HepG2 (cell line): ENCODE results near the gene ZIM2. TPM values are rescaled to one million over a fixed set of nuclear protein-coding genes. Genes with fewer than 3 reads are reported as not detected.

Experiments used
- BHLHE40 ChIP-seq: IDR thresholded peaks from 2 replicates; pipeline ENCODE4 v1.6.1; 2011; ENCODE audit warnings: low read length, improper control_type of control experiment
- CREM ChIP-seq, 2 experiments: sonication (generic) in 1 of 2; formaldehyde crosslinking in 1 of 2; IDR thresholded peaks; 2 replicates each; pipeline versions ENCODE4 v1.4.0 to v1.6.1; 2016 to 2020; ENCODE audit warnings: antibody characterized with exemption in 1 of 2, mild to moderate bottlenecking in 1 of 2, missing genetic modification reagents in 1 of 2
- HNRNPH1 ChIP-seq: fragments of 200-400 bp; formaldehyde crosslinking; optimal IDR thresholded peaks from 2 replicates; pipeline ENCODE3; 2017; ENCODE audit warnings: mild to moderate bottlenecking, low read depth, low read length
- IKZF1 ChIP-seq: fragments of 450-650 bp; IDR thresholded peaks from 2 replicates; pipeline ENCODE4 v1.7.1; 2016
- MEIS2 ChIP-seq: sonication (generic); formaldehyde crosslinking; IDR thresholded peaks from 2 replicates; pipeline ENCODE4 v1.9.0; 2021; ENCODE audit warnings: mild to moderate bottlenecking, missing genetic modification reagents
- NFYB ChIP-seq: sonication (generic); formaldehyde crosslinking; IDR thresholded peaks from 2 replicates; pipeline ENCODE4 v1.4.0; 2020; ENCODE audit warnings: missing genetic modification reagents
- POLR2AphosphoS5 ChIP-seq: IDR thresholded peaks from 2 replicates; pipeline ENCODE4 v1.6.1; 2012; ENCODE audit warnings: low read depth, low read length
- RARA ChIP-seq: IDR thresholded peaks from 2 replicates; pipeline ENCODE4 v1.6.1; 2016; ENCODE audit warnings: missing genetic modification reagents, missing compliant biosample characterization
- SALL2 ChIP-seq: sonication (generic); formaldehyde crosslinking; IDR thresholded peaks from 2 replicates; pipeline ENCODE4 v1.8.1; 2023; ENCODE audit warnings: mild to moderate bottlenecking, missing genetic modification reagents, inconsistent platforms
- ZNF10 ChIP-seq: sonication (generic); formaldehyde crosslinking; IDR thresholded peaks from 2 replicates; pipeline ENCODE4 v1.4.0; 2020; ENCODE audit warnings: mild to moderate bottlenecking, low read depth, missing genetic modification reagents, borderline replicate concordance
- ZNF343 ChIP-seq: sonication (generic); formaldehyde crosslinking; IDR thresholded peaks from 2 replicates; pipeline ENCODE4 v1.4.0; 2020; ENCODE audit warnings: mild to moderate bottlenecking, missing genetic modification reagents
- ZNF7 ChIP-seq: IDR thresholded peaks from 2 replicates; pipeline ENCODE4 v1.6.1; 2016; ENCODE audit warnings: missing biosample characterization, missing genetic modification reagents
- polyA plus RNA-seq, 8 experiments: library from polyadenylated mRNA; depleted of rRNA in 3 of 8; stranded (reverse) in 7 of 8; unstranded in 1 of 8; fragments of >200 nt; fragmentation: Illumina TruSeq in 4 of 8; extraction: Trizol in 4 of 8; gene quantifications; 2 replicates each; pipeline versions ENCODE4 v1.2.1 to v1.2.3, GENCODE V29; 2011 to 2016; ENCODE audit warnings: low read depth in 4 of 8, missing spikeins in 1 of 8, mixed read lengths in 1 of 8; ENCODE audit not compliant: insufficient read depth in 1 of 8
- total RNA-seq, 5 experiments: library from RNA; depleted of rRNA; stranded (reverse); fragments of >200 nt; fragmentation: Illumina TruSeq; extraction: Trizol; gene quantifications; 2 replicates each; pipeline ENCODE4 v1.2.3, GENCODE V29; 2016; ENCODE audit warnings: low read depth in 1 of 5
- TF ChIP-seq, protein P1 (sequence below): sonication (generic); formaldehyde crosslinking; IDR thresholded peaks from 2 replicates; pipeline ENCODE4 v1.5.1; 2020; ENCODE audit warnings: missing genetic modification reagents, mild to moderate bottlenecking, borderline replicate concordance
- TF ChIP-seq, protein P2 (sequence below): IDR thresholded peaks from 2 replicates; pipeline ENCODE4 v1.6.1; 2012; ENCODE audit warnings: low read depth, low read length, improper control_type of control experiment
- TF ChIP-seq, protein P3 (sequence below), 2 experiments: sonication (generic) in 1 of 2; formaldehyde crosslinking in 1 of 2; IDR thresholded peaks; 2 replicates each; pipeline versions ENCODE4 v1.6.1 to v1.9.0; 2014 to 2022; ENCODE audit warnings: antibody characterized with exemption in 1 of 2, borderline replicate concordance in 1 of 2, inconsistent platforms in 1 of 2, low read depth in 1 of 2, missing genetic modification reagents in 1 of 2
- TF ChIP-seq, protein P4 (sequence below): sonication (generic); formaldehyde crosslinking; IDR thresholded peaks from 2 replicates; pipeline ENCODE4; 2020; ENCODE audit warnings: missing genetic modification reagents, mild to moderate bottlenecking, borderline replicate concordance

Gene ZIM2
- total and polyA plus RNA-seq, 2 of the 13 experiments (the other 11 are each of a cell fraction or from before 2014, with no cell fraction given), result 7.2 to 10.3 TPM

DNA sequence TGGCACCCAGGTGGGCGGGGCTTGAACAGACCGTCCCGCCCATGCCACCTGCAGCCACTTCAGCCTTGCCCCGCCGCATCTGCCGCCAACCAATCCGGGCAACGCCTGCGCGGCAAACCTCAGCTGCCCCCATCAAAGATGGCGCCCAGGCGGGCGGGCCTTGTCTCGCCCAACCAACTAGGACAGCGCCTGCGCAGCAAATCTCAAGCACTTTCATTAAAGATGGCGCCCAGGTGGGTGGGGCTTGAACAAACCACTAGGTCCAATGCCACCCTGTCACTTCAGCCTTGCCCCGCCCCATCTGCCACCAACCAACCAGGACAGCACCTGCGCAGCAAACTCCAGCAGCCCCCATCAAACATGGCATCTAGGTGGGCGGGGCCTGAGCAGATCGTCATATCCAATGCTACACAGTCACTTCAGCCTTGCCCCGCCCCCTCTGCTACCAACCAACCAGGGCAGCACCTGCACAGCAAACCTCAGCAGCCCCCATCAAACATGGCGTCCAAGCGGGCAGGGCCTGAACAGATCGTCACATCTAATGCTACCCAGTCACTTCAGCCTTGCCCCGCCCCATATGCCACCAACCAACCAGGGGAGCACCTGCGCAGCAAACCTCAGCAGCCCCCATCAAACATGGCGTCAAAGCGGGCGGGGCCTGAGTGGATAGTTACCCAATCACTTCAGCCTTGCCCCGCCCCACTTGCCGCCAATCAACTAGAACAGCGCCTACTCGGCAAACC, 1.4 kb downstream of the ZIM2 start (continued):
- TF ChIP-seq HNRNPH1 (peak; percentile 61), NFYB (CRISPR knock-in tag) (peak; percentile 77), POLR2AphosphoS5 (peak; percentile 56; the same call in 1 of the 2 replicates), MEIS2 (peak; percentile 25; the same call in 1 of the 2 replicates), BHLHE40 (no peak), SALL2 (CRISPR knock-in tag) (no peak), CREM (IDR thresholded peaks at IDR 0.05) (peak; percentile 54; the same call in 1 of the 2 replicates), CREM (CRISPR knock-in tag; IDR thresholded peaks at IDR 0.05) (no peak), ZNF7 (no peak), ZNF10 (no peak), ZNF343 (CRISPR knock-in tag) (no peak), RARA (CRISPR knock-in tag) (no peak), IKZF1 (no peak)
- TF ChIP-seq, protein P1, sequence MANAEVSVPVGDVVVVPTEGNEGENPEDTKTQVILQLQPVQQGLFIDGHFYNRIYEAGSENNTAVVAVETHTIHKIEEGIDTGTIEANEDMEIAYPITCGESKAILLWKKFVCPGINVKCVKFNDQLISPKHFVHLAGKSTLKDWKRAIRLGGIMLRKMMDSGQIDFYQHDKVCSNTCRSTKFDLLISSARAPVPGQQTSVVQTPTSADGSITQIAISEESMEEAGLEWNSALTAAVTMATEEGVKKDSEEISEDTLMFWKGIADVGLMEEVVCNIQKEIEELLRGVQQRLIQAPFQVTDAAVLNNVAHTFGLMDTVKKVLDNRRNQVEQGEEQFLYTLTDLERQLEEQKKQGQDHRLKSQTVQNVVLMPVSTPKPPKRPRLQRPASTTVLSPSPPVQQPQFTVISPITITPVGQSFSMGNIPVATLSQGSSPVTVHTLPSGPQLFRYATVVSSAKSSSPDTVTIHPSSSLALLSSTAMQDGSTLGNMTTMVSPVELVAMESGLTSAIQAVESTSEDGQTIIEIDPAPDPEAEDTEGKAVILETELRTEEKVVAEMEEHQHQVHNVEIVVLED (CRISPR knock-in tag), result peak; percentile 39; the same call in 1 of the 2 replicates
- TF ChIP-seq, protein P2, sequence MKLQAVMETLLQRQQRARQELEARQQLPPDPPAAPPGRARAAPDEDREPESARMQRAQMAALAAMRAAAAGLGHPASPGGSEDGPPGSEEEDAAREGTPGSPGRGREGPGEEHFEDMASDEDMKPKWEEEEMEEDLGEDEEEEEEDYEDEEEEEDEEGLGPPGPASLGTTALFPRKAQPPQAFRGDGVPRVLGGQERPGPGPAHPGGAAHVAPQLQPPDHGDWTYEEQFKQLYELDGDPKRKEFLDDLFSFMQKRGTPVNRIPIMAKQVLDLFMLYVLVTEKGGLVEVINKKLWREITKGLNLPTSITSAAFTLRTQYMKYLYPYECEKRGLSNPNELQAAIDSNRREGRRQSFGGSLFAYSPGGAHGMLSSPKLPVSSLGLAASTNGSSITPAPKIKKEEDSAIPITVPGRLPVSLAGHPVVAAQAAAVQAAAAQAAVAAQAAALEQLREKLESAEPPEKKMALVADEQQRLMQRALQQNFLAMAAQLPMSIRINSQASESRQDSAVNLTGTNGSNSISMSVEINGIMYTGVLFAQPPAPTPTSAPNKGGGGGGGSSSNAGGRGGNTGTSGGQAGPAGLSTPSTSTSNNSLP, result no peak
- TF ChIP-seq, protein P3, sequence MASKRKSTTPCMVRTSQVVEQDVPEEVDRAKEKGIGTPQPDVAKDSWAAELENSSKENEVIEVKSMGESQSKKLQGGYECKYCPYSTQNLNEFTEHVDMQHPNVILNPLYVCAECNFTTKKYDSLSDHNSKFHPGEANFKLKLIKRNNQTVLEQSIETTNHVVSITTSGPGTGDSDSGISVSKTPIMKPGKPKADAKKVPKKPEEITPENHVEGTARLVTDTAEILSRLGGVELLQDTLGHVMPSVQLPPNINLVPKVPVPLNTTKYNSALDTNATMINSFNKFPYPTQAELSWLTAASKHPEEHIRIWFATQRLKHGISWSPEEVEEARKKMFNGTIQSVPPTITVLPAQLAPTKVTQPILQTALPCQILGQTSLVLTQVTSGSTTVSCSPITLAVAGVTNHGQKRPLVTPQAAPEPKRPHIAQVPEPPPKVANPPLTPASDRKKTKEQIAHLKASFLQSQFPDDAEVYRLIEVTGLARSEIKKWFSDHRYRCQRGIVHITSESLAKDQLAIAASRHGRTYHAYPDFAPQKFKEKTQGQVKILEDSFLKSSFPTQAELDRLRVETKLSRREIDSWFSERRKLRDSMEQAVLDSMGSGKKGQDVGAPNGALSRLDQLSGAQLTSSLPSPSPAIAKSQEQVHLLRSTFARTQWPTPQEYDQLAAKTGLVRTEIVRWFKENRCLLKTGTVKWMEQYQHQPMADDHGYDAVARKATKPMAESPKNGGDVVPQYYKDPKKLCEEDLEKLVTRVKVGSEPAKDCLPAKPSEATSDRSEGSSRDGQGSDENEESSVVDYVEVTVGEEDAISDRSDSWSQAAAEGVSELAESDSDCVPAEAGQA (IDR thresholded peaks at IDR 0.05; ENCODE audit: low read depth), result peak; percentile 84
- TF ChIP-seq, protein P3 (CRISPR knock-in tag; IDR thresholded peaks at IDR 0.05; ENCODE audit: borderline replicate concordance), result no peak
- TF ChIP-seq, protein P4, sequence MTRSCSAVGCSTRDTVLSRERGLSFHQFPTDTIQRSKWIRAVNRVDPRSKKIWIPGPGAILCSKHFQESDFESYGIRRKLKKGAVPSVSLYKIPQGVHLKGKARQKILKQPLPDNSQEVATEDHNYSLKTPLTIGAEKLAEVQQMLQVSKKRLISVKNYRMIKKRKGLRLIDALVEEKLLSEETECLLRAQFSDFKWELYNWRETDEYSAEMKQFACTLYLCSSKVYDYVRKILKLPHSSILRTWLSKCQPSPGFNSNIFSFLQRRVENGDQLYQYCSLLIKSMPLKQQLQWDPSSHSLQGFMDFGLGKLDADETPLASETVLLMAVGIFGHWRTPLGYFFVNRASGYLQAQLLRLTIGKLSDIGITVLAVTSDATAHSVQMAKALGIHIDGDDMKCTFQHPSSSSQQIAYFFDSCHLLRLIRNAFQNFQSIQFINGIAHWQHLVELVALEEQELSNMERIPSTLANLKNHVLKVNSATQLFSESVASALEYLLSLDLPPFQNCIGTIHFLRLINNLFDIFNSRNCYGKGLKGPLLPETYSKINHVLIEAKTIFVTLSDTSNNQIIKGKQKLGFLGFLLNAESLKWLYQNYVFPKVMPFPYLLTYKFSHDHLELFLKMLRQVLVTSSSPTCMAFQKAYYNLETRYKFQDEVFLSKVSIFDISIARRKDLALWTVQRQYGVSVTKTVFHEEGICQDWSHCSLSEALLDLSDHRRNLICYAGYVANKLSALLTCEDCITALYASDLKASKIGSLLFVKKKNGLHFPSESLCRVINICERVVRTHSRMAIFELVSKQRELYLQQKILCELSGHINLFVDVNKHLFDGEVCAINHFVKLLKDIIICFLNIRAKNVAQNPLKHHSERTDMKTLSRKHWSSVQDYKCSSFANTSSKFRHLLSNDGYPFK (CRISPR knock-in tag), result peak; percentile 58; the same call in 1 of the 2 replicates
